HepG2 (cell line): ENCODE results near the gene CCDC197.

Experiments
- BRD4 ChIP-seq: sonication (generic); formaldehyde crosslinking; IDR thresholded peaks from 2 replicates; pipeline ENCODE4 v1.4.0; 2020; ENCODE audit warnings: missing genetic modification reagents
- CBX2 ChIP-seq, 2 experiments: fragments of 200-600 bp in 1 of 2; sonication (generic); formaldehyde crosslinking in 1 of 2; IDR thresholded peaks; 2 replicates each; pipeline versions ENCODE4 v1.7.0 to v1.8.1; 2018 to 2022; ENCODE audit warnings: low read depth in 2 of 2, low read length in 1 of 2, mild to moderate bottlenecking in 1 of 2, missing genetic modification reagents in 1 of 2
- MAZ ChIP-seq, 2 experiments: sonication (generic) in 1 of 2; formaldehyde crosslinking in 1 of 2; IDR thresholded peaks; 2 replicates each; pipeline versions ENCODE4 v1.5.0 to v1.6.1; 2012 to 2020; ENCODE audit warnings: low read depth in 2 of 2, mild to moderate bottlenecking in 2 of 2, borderline replicate concordance in 1 of 2, improper control_type of control experiment in 1 of 2, low read length in 1 of 2, missing genetic modification reagents in 1 of 2, moderate library complexity in 1 of 2
- TARDBP ChIP-seq: sonication (generic); formaldehyde crosslinking; IDR thresholded peaks from 2 replicates; pipeline ENCODE4 v1.8.0; 2022; ENCODE audit warnings: mild to moderate bottlenecking, missing genetic modification reagents
- TCF7 ChIP-seq: sonication (generic); IDR thresholded peaks from 2 replicates; pipeline ENCODE4 v1.6.1; 2016; ENCODE audit warnings: antibody characterized with exemption, low read depth
- TF ChIP-seq, protein P1 (sequence below), 2 experiments: IDR thresholded peaks; 2 replicates each; pipeline ENCODE4 v1.6.1; 2011 to 2012; ENCODE audit warnings: low read length in 2 of 2, borderline replicate concordance in 1 of 2, low read depth in 1 of 2, mild to moderate bottlenecking in 1 of 2, moderate library complexity in 1 of 2

DNA sequence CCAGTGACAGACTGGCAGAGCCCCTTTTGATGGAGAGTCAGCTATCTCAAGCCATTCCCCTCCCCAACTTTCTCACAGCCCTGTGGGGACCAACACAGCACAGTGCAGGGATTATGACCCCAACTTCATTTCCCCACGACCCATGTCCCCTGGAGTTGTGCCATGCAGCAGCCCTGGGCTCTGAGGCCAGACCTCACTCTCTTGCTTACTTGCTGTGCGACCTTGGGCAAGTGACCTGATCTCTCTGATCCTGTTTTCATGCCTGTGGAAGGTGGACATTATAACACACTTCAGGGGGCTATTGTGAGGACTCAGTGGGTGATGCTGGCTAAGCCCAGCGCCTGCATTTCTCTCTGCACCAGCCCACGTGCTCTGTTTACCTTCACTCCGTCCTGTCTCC, 43.1 kb downstream of the CCDC197 start:
- TF ChIP-seq BRD4 (CRISPR knock-in tag) (no peak), TCF7 (no peak), MAZ (IDR thresholded peaks at IDR 0.05; ENCODE audit: borderline replicate concordance, low read depth, low read length) (no peak), MAZ (CRISPR knock-in tag; IDR thresholded peaks at IDR 0.05; ENCODE audit: low read depth) (no peak), TARDBP (CRISPR knock-in tag) (no peak), CBX2 (IDR thresholded peaks at IDR 0.05; ENCODE audit: low read depth, low read length) (no peak), CBX2 (CRISPR knock-in tag; IDR thresholded peaks at IDR 0.05; ENCODE audit: low read depth) (no peak)
- TF ChIP-seq, protein P1, sequence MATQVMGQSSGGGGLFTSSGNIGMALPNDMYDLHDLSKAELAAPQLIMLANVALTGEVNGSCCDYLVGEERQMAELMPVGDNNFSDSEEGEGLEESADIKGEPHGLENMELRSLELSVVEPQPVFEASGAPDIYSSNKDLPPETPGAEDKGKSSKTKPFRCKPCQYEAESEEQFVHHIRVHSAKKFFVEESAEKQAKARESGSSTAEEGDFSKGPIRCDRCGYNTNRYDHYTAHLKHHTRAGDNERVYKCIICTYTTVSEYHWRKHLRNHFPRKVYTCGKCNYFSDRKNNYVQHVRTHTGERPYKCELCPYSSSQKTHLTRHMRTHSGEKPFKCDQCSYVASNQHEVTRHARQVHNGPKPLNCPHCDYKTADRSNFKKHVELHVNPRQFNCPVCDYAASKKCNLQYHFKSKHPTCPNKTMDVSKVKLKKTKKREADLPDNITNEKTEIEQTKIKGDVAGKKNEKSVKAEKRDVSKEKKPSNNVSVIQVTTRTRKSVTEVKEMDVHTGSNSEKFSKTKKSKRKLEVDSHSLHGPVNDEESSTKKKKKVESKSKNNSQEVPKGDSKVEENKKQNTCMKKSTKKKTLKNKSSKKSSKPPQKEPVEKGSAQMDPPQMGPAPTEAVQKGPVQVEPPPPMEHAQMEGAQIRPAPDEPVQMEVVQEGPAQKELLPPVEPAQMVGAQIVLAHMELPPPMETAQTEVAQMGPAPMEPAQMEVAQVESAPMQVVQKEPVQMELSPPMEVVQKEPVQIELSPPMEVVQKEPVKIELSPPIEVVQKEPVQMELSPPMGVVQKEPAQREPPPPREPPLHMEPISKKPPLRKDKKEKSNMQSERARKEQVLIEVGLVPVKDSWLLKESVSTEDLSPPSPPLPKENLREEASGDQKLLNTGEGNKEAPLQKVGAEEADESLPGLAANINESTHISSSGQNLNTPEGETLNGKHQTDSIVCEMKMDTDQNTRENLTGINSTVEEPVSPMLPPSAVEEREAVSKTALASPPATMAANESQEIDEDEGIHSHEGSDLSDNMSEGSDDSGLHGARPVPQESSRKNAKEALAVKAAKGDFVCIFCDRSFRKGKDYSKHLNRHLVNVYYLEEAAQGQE (IDR thresholded peaks at IDR 0.05; ENCODE audit: borderline replicate concordance in 1 of 2, low read depth in 1 of 2, low read length in 2 of 2), result no peak
